ENCODE measurements around the gene ADRB2. TPM values are rescaled to one million over a fixed set of nuclear protein-coding genes. Genes with fewer than 3 reads are reported as not detected.

Gene ADRB2
- total RNA-seq, result 3.2 TPM in 2 replicates

GRCh38 chr5:148826053-148826738 is at the start of gene ADRB2:
Gene ADRB2, plus strand, starts transcription at chr5:148826611. Its CDS starts 221 bp downstream, at chr5:148826832.
- ChIA-PET POLR2A (interaction anchor here (0.6 to 2.3 kb wide), 13 partner anchors 8 to 529 kb away, joined by 3 to 19 read pairs (median 5); no protein-coding TSS in a partner anchor), CTCF (interaction anchor here (1.1 kb wide), 1 partner anchor 95 kb away, joined by 3 read pairs; no protein-coding TSS in a partner anchor)
- Mint-ChIP-seq H3K9me3 (no peaks in the 10 kb centered on the region), H3K27ac (peak within 1 kb of the TSS; percentile 98), H3K4me1 (peaks cover 75% of the 10 kb centered on the region), H3K4me3 (peak within 1 kb of the TSS; percentile 89), H3K36me3 (ENCODE audit: low read depth) (no peaks in the 10 kb centered on the region), H3K27me3 (no peaks in the 10 kb centered on the region)
- peak; percentile 84 for DNase-seq
- TF ChIP-seq CTCF (IDR thresholded peaks at IDR 0.05), result no peak
- ATAC-seq (ENCODE audit: low read depth), result peak; percentile 89
- intact Hi-C loops (cut with micrococcal nuclease), result loop anchor here (1.0 to 10.0 kb wide), 5 partner anchors 10 to 1129 kb away; partner anchors contain the start of gene FBXO38

- CTCF ChIA-PET, result no interaction called here
- ATAC-seq (ENCODE audit: low read depth) (peak; percentile 54), DNase-seq (no peak)
- intact Hi-C loops (cut with micrococcal nuclease), result no loop called here
- Mint-ChIP-seq H3K27ac (no peak overlapping the region), H3K9me3 (no peaks in the 10 kb centered on the region), H3K36me3 (ENCODE audit: low read depth) (no peaks in the 10 kb centered on the region), H3K4me3 (no peak overlapping the region), H3K27me3 (peaks cover 2% of the 10 kb centered on the region), H3K4me1 (peaks cover 14% of the 10 kb centered on the region)
- TF ChIP-seq CTCF (IDR thresholded peaks at IDR 0.05), result no peak
- POLR2A ChIA-PET, result no interaction called here
Measured at GRCh38 chr5:148776780-148777179, 49.6 kb upstream of the ADRB2 start.

GRCh38 chr5:148778882-148779281 is 47.5 kb upstream of the ADRB2 start:
- ATAC-seq (ENCODE audit: low read depth) (no peak), DNase-seq (no peak)
- Mint-ChIP-seq H3K36me3 (ENCODE audit: low read depth) (no peaks in the 10 kb centered on the region), H3K4me1 (peaks cover 9% of the 10 kb centered on the region), H3K27ac (no peak overlapping the region), H3K27me3 (peaks cover 2% of the 10 kb centered on the region), H3K4me3 (no peak overlapping the region), H3K9me3 (no peaks in the 10 kb centered on the region)
- ChIA-PET CTCF (no interaction called here), POLR2A (no interaction called here)
- intact Hi-C loops (cut with micrococcal nuclease), result no loop called here
- no peak for TF ChIP-seq CTCF (IDR thresholded peaks at IDR 0.05)

GRCh38 chr5:148780711-148781110 is 45.7 kb upstream of the ADRB2 start:
- CTCF ChIA-PET, result interaction anchor here (1.1 kb wide), 2 partner anchors 41 to 177 kb away, joined by 3 read pairs; no protein-coding TSS in a partner anchor
- H3K27ac Mint-ChIP-seq, result no peak overlapping the region
- peaks cover 2% of the 10 kb centered on the region for H3K27me3 Mint-ChIP-seq
- intact Hi-C loops (cut with micrococcal nuclease), result no loop called here
- H3K4me1 Mint-ChIP-seq, result no peaks in the 10 kb centered on the region
- no peaks in the 10 kb centered on the region for H3K9me3 Mint-ChIP-seq
- no peaks in the 10 kb centered on the region for H3K36me3 Mint-ChIP-seq (ENCODE audit: low read depth)
- DNase-seq (no peak), ATAC-seq (ENCODE audit: low read depth) (no peak)
- POLR2A ChIA-PET, result no interaction called here
- TF ChIP-seq CTCF (IDR thresholded peaks at IDR 0.05), result no peak
- no peak overlapping the region for H3K4me3 Mint-ChIP-seq

GRCh38 chr5:148781766-148782165 is 44.6 kb upstream of the ADRB2 start:
- ChIA-PET CTCF (no interaction called here), POLR2A (no interaction called here)
- Mint-ChIP-seq H3K4me1 (no peaks in the 10 kb centered on the region), H3K4me3 (no peak overlapping the region), H3K27me3 (peaks cover 2% of the 10 kb centered on the region), H3K36me3 (ENCODE audit: low read depth) (no peaks in the 10 kb centered on the region), H3K9me3 (no peaks in the 10 kb centered on the region), H3K27ac (no peak overlapping the region)
- ATAC-seq (ENCODE audit: low read depth) (no peak), DNase-seq (no peak)
- intact Hi-C loops (cut with micrococcal nuclease), result no loop called here
- TF ChIP-seq CTCF (IDR thresholded peaks at IDR 0.05), result no peak

Measured in activated B cell treated with CpG ODN at 0.5 μM for 24 hours (primary cell).